Stimulated activated CD8-positive, alpha-beta memory T cell treated with anti-CD3 and anti-CD28 coated beads, Interleukin-2, amount 100 ng/mL, for 1 hour (primary cell): ENCODE results near the gene TMEM89.

Experiments used
- DNase-seq, 2 donors: peaks; one replicate each; pipeline ENCODE4 v3.0.0-alpha.2; 2020; ENCODE audit warnings: low read depth in 2 of 2

Gene TMEM89

GRCh38 chr3:48642605-48643004, 21.0 kb upstream of the TMEM89 start:
- DNase-seq = no peak

DNA sequence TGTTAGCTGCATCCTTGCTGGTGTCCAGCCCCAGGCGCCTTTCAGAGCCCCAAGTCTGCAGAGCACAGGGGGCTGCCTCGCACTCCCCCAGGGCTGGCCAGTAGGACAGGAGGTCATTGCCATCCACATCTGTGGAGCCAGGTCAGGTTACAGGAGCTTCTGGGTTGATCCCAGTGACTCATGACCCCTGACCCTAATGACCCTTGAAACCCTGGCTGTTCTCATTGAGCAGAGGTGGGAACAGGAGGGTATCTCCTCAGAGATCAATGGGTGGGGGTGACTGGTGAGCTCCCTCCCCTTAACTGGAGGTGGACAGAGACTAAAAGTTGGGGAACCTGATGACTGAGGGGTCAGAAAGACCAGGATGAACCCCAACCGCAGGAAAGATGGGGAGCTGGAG, 19.8 kb upstream of the TMEM89 start:
- DNase-seq = no peak

- no peak for DNase-seq
These were observed 18.5 kb upstream of the TMEM89 start for GRCh38 chr3:48639944-48640606.

- DNase-seq = no peak
These were observed 15.7 kb upstream of the TMEM89 start for GRCh38 chr3:48637305-48637704.

GRCh38 chr3:48636149-48636655, 14.6 kb upstream of the TMEM89 start:
- DNase-seq = no peak

DNA sequence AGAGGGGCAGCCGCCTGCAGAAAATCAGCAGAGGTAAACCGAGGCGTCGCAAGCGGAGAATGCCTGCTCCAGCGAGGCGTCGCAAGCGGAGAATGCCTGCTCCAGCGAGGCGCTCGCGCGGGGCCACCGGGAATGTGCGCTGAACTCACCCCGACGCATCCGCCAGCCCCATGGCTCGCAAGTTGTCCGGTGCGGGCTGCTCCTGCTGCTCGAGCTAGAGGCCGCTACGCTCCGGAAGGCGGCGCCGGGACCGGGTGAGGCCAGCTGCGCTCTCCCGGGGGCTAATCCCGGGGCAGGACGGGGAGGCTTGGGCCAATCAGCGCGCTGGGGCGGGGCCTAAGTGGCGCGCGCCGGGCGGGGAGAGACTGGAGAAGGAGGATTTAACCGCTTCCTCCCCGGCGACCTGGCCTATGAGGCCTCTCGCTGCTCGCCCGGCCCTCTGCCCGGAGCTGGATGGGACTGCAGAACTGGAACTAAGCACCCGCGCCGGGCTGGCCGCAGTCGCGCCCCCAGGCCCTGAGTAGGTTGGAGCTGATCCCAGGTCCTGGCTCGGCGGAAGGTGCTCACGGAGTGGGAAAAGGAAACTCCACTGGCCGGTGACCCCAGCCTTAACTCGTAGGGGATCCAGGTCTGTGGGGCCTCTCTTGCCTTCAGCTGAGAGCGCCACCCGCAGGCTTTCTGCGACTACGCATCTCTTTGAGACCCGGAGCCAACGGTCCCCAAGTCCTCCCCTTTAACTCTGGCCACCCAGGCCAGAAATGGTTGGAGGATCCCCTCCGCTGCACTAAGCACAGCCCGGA, 13.9 kb upstream of the TMEM89 start, which contains the start of gene SLC26A6:
TSS of gene SLC26A6 (minus strand) at position 240 of the 800 bp plus-strand sequence. CDS start at position 172, 68 bp downstream.
- peak; percentile 84 to 87 for DNase-seq

DNA sequence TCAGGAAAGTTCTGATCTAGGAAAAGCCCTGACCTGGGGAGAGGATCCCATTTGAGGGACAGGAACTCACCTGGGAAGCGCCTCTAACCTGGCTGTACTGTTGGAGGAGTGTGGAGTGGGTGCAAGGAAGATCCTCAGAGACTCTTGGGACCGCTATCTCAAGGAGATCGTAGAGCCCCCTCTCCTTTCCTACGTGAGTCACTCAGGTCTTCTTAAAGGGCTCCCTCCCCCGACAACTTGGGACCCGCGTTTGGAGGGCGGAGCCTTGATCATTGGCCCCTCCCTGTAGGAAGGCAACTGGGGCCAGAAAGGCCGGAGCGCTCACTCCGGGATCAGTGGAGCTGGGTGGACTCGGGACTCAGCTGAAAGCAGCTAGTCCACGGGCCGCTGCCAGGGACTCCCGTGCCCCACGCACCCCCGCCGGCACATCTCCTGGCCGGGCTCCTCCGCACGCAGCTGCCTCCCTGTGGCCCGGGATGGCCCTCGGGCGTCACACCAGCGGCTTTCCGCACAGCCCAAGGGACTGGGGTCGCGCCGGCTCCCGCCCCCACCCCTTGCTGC, 13.2 kb upstream of the TMEM89 start:
- peak in 1 of 2 donors; percentile 29 for DNase-seq

GRCh38 chr3:48633743-48634142, 12.2 kb upstream of the TMEM89 start:
- no peak for DNase-seq

- no peak for DNase-seq
These were observed 11.7 kb upstream of the TMEM89 start for GRCh38 chr3:48633256-48633655.

GRCh38 chr3:48631516-48632448, 10.2 kb upstream of the TMEM89 start:
- DNase-seq = no peak

- no peak for DNase-seq
These were observed 9.3 kb upstream of the TMEM89 start for GRCh38 chr3:48630833-48631232.

- DNase-seq = no peak
These were observed 8.8 kb upstream of the TMEM89 start for GRCh38 chr3:48630407-48630806.

DNA sequence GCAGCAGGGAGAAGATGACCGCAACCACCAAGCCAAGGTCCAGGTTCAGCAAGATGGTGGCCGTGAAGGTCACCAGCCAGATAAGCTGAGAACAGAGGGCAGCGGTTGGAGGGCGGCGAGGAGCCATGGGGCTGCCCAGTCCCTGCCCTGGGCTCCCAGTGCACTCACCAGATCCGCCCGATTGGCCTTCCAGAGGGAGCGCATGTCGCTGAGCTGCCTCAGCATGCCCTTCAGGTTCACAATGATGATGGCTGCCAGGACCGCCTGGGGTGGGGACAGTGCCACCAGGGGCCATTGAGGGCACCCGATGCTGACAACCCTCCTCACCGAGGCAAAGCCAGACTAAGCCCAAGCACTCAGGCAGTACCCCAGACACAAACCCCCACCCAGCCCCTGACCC, 8.3 kb upstream of the TMEM89 start:
- no peak for DNase-seq

DNA sequence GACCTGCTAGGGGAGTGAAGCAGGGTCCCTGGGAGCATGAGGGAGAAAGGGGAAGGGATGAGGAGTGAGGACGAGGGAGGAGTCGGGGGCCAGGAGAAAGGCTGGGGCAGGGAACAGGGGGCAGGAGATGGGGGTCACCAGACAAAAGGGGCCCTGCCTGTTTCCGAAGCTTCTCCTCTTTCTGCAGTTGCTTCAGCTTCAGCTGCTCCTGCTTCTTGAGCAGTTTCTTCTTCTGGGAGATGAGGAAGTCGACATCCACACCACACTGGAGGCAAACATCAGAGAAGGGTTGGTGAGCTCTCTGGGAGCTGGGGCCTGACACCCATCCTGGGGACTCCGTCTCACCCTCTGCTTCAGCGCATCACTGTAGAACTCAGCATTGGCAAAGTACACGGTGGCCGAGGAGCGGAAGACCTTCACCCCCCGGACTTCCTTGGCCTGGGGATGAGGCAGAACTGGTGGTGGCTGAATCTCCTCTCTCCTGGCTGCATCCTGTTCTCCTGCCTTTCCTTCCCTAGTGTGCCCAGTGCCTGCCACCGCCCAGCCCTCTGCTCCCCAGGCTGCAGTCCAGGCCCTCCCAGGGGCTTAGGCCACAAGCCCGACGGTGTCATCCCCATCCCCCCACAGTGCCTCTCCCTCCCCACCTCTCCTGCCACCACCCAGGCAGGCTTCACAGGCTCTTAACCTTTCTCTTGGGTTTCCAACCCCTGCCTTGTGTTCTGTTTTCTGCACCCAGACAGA, 6.9 kb upstream of the TMEM89 start:
- DNase-seq = no peak

GRCh38 chr3:48625600-48625999, 4.0 kb upstream of the TMEM89 start:
- no peak for DNase-seq

DNA sequence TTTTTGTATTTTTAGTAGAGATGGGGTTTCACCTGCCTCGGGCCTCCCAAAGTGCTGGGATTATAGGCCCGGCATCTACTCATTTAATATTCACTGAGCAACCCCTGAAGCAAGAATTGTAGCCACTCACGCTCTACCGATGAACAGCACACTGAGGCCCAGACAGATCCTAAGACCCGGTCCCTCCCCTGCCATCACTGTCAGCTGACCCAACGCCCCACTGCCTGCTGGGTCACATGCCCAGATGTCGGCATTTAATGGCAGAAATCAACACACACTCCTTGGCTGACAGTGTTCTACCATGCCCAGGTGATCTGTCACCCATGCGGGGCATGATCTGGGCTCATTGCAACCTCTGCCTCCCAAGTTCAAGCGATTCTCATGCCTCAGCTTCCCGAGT, 3.2 kb upstream of the TMEM89 start:
- no peak for DNase-seq

DNA sequence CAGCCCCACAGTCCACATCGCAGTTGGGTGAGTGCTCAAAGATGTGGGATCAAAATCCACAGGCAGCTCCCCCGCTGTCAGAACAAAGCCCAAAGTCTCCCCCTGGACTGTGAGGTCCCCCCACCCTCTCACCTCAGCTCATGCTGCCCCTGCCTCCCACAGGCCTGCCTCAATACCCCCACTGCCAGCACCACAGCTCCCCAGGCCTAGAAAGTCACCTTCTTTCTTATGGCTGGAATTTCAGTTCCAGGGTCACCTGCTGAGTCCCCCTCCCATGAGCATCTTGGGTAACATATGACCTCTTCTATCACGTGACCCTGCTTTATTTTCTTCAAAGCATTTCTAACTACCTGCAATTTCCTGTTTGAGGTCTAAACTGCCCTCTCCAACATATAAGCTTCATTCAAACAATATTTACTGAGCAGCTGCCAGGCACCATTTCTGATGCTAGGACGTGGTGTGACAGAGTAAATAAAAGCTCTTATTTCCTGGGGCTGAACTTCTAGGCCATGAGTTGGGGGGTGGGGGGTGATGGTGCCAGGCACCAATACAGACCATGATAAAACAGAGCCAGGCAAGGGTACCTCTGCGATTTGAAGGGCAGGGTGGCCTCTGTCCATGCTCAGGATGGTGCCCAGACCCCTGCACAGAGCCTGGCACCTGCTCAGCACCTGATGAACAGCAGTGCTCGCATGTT, 2.4 kb upstream of the TMEM89 start:
- no peak for DNase-seq

GRCh38 chr3:48619541-48620524, 1.7 kb downstream of the TMEM89 start:
- no peak for DNase-seq

GRCh38 chr3:48617559-48617958, 4.0 kb downstream of the TMEM89 start:
- DNase-seq = no peak
